Uterus (tissue), 4 donors: ENCODE measurements around the gene MAD2L2. TPM values are rescaled to one million over a fixed set of nuclear protein-coding genes. Genes with fewer than 3 reads are reported as not detected.

Experiments
- DNase-seq, 2 donors: peaks; one replicate each; pipeline ENCODE4 v3.0.0-alpha.2; 2019 to 2020
- H3K27ac ChIP-seq, 2 donors: fragments of 200-600 bp; sonication (generic); 1 replicate in 1 of 2; 2 replicates in 1 of 2; pipeline ENCODE4 v1.5.1; 2016 to 2018
- H3K27me3 ChIP-seq, 2 donors: fragments of 200-600 bp; sonication (generic); one replicate each; pipeline ENCODE4 v1.5.1; 2018 to 2019; ENCODE audit warnings: control low read depth in 1 of 2
- H3K36me3 ChIP-seq, 2 donors: fragments of 200-600 bp; sonication (generic); one replicate each; pipeline ENCODE4 v1.5.1; 2019; ENCODE audit warnings: control low read depth in 1 of 2
- H3K4me1 ChIP-seq, 2 donors: fragments of 200-600 bp; sonication (generic); one replicate each; pipeline ENCODE4 v1.5.1; 2018 to 2019; ENCODE audit warnings: control low read depth in 1 of 2
- H3K4me3 ChIP-seq, 2 donors: fragments of 200-600 bp; sonication (generic); 1 replicate in 1 of 2; 2 replicates in 1 of 2; pipeline ENCODE4 v1.5.1; 2018 to 2019; ENCODE audit warnings: mild to moderate bottlenecking in 1 of 2
- H3K9me3 ChIP-seq, 2 donors: fragments of 200-600 bp; sonication (generic); one replicate each; pipeline ENCODE4 v1.5.1; 2019; ENCODE audit warnings: control low read depth in 1 of 2
- CTCF ChIP-seq, 4 experiments: fragments of 200-600 bp in 2 of 4; fragments of 450-650 bp in 2 of 4; sonication (generic) in 2 of 4; IDR thresholded peaks; one replicate each; pipeline ENCODE4 v1.5.1; 2016 to 2019; ENCODE audit warnings: antibody characterized with exemption in 4 of 4, mild to moderate bottlenecking in 2 of 4, moderate library complexity in 1 of 4
- POLR2A ChIP-seq, 2 donors: fragments of 450-650 bp; IDR thresholded peaks; one replicate each; pipeline ENCODE4 v1.6.1; 2016; ENCODE audit warnings: antibody characterized with exemption in 2 of 2, mild to moderate bottlenecking in 1 of 2, moderate library complexity in 1 of 2
- intact Hi-C: fragments of 100-400 bp; cut with DNase I; formaldehyde crosslinking; loops from one replicate; pipeline ENCODE4 v1.15.1; 2023; ENCODE audit warnings: low total_unique reads
- total RNA-seq, 4 donors: library from RNA; depleted of rRNA in 3 of 4; stranded (reverse); fragments of >200 nt in 3 of 4; gene quantifications; one replicate each; pipeline versions ENCODE4 v1.1.0 to v1.2.4, GENCODE V29; 2014 to 2023
- donor health status: DM: yes; HTN: yes; CAD: no.

Gene MAD2L2
- total RNA-seq, 4 donors from 2014 or later, result 24.3 to 66.2 (median 34.6) TPM

GRCh38 chr1:11712285-11712684 lies 31.3 kb upstream of the MAD2L2 start:
- no peaks in the 10 kb centered on the region for H3K27me3 ChIP-seq
- intact Hi-C loops, result loop anchor here (10.0 kb wide), 1 partner anchor 47 kb away; the partner anchor contains the start of gene FBXO6
- no peaks in the 10 kb centered on the region for H3K36me3 ChIP-seq

GRCh38 chr1:11711490-11711889 lies 30.5 kb upstream of the MAD2L2 start:
- no peak overlapping the region for H3K4me3 ChIP-seq
- intact Hi-C loops, result loop anchor here (10.0 kb wide), 1 partner anchor 47 kb away; the partner anchor contains the start of gene FBXO6
- H3K9me3 ChIP-seq, result no peaks in the 10 kb centered on the region
- H3K27me3 ChIP-seq, result no peaks in the 10 kb centered on the region
- H3K27ac ChIP-seq, result no peak overlapping the region
- no peak for DNase-seq
- no peaks in the 10 kb centered on the region for H3K36me3 ChIP-seq
- no peaks in the 10 kb centered on the region for H3K4me1 ChIP-seq
- TF ChIP-seq POLR2A (IDR thresholded peaks at IDR 0.05) (no peak), CTCF (IDR thresholded peaks at IDR 0.05) (no peak)

More at GRCh38 chr1:11712285-11712684, 31.3 kb upstream of the MAD2L2 start:
- H3K27ac ChIP-seq, result no peak overlapping the region
- TF ChIP-seq CTCF (IDR thresholded peaks at IDR 0.05) (no peak), POLR2A (IDR thresholded peaks at IDR 0.05) (no peak)
- H3K9me3 ChIP-seq, result no peaks in the 10 kb centered on the region
- no peak for DNase-seq
- no peak overlapping the region for H3K4me3 ChIP-seq
- H3K4me1 ChIP-seq, result no peaks in the 10 kb centered on the region

GRCh38 chr1:11708554-11709350 lies 27.8 kb upstream of the MAD2L2 start:
- DNase-seq, result no peak
- Histone ChIP-seq H3K27ac (no peak overlapping the region), H3K27me3 (no peaks in the 10 kb centered on the region), H3K4me1 (no peaks in the 10 kb centered on the region), H3K9me3 (no peaks in the 10 kb centered on the region), H3K4me3 (no peak overlapping the region), H3K36me3 (no peaks in the 10 kb centered on the region)
- intact Hi-C loops, result no loop called here
- no peak for TF ChIP-seq POLR2A (IDR thresholded peaks at IDR 0.05)
- TF ChIP-seq CTCF (IDR thresholded peaks at IDR 0.05), result no peak

- no peak for DNase-seq
- Histone ChIP-seq H3K36me3 (no peaks in the 10 kb centered on the region), H3K4me1 (no peaks in the 10 kb centered on the region), H3K9me3 (no peaks in the 10 kb centered on the region), H3K4me3 (no peak overlapping the region), H3K27me3 (no peaks in the 10 kb centered on the region), H3K27ac (no peak overlapping the region)
- TF ChIP-seq POLR2A (IDR thresholded peaks at IDR 0.05) (no peak), CTCF (IDR thresholded peaks at IDR 0.05) (no peak)
- intact Hi-C loops, result no loop called here
Measured at GRCh38 chr1:11707621-11708276, 26.8 kb upstream of the MAD2L2 start.

- intact Hi-C loops, result no loop called here
- Histone ChIP-seq H3K36me3 (no peaks in the 10 kb centered on the region), H3K9me3 (no peaks in the 10 kb centered on the region), H3K4me3 (no peak overlapping the region), H3K27ac (no peak overlapping the region), H3K4me1 (no peaks in the 10 kb centered on the region), H3K27me3 (no peaks in the 10 kb centered on the region)
- TF ChIP-seq CTCF (IDR thresholded peaks at IDR 0.05), result no peak
- no peak for DNase-seq
Measured at GRCh38 chr1:11706292-11706691, 25.3 kb upstream of the MAD2L2 start.
